ENCODE measurements around the gene ITPR2.
"Not testable (repeated sequence)": the region's sequence is repeated elsewhere in the genome, so short reads cannot be mapped to it uniquely, and the experiment has no call there.

Gene ITPR2

GRCh38 chr12:26700430-26700829 is 132.6 kb downstream of the ITPR2 start:
- DNase-seq = no peak
- in situ Hi-C loops (cut with HindIII; ENCODE audit: low pct_ligation_motif_present, low pct_unique_long_range_greater_than_20kb, low sequenced_read_pairs) = no loop called here

GRCh38 chr12:26699237-26699636 is 133.8 kb downstream of the ITPR2 start:
- in situ Hi-C loops (cut with HindIII; ENCODE audit: low pct_ligation_motif_present, low pct_unique_long_range_greater_than_20kb, low sequenced_read_pairs) = no loop called here
- DNase-seq = no peak

GRCh38 chr12:26698186-26698585 is 134.8 kb downstream of the ITPR2 start:
- in situ Hi-C loops (cut with HindIII; ENCODE audit: low pct_ligation_motif_present, low pct_unique_long_range_greater_than_20kb, low sequenced_read_pairs) = no loop called here

GRCh38 chr12:26697217-26697616 is 135.8 kb downstream of the ITPR2 start:
- in situ Hi-C loops (cut with HindIII; ENCODE audit: low pct_ligation_motif_present, low pct_unique_long_range_greater_than_20kb, low sequenced_read_pairs) = no loop called here
- no peak for DNase-seq

More at GRCh38 chr12:26698186-26698585, 134.8 kb downstream of the ITPR2 start:
- no peak for DNase-seq

GRCh38 chr12:26696613-26697092 is 136.3 kb downstream of the ITPR2 start:
- DNase-seq = no peak

GRCh38 chr12:26696048-26696612 is 136.9 kb downstream of the ITPR2 start:
- DNase-seq = no peak
- in situ Hi-C loops (cut with HindIII; ENCODE audit: low pct_ligation_motif_present, low pct_unique_long_range_greater_than_20kb, low sequenced_read_pairs) = no loop called here

More at GRCh38 chr12:26696613-26697092, 136.3 kb downstream of the ITPR2 start:
- in situ Hi-C loops (cut with HindIII; ENCODE audit: low pct_ligation_motif_present, low pct_unique_long_range_greater_than_20kb, low sequenced_read_pairs) = no loop called here

- DNase-seq = no peak
- in situ Hi-C loops (cut with HindIII; ENCODE audit: low pct_ligation_motif_present, low pct_unique_long_range_greater_than_20kb, low sequenced_read_pairs) = no loop called here
Observed at GRCh38 chr12:26694402-26694801, 138.6 kb downstream of the ITPR2 start.

- no peak for DNase-seq
- in situ Hi-C loops (cut with HindIII; ENCODE audit: low pct_ligation_motif_present, low pct_unique_long_range_greater_than_20kb, low sequenced_read_pairs) = no loop called here
Observed at GRCh38 chr12:26692407-26692806, 140.6 kb downstream of the ITPR2 start.

GRCh38 chr12:26691234-26691970 is 141.6 kb downstream of the ITPR2 start:
- peak; percentile 98 for DNase-seq
- in situ Hi-C loops (cut with HindIII; ENCODE audit: low pct_ligation_motif_present, low pct_unique_long_range_greater_than_20kb, low sequenced_read_pairs) = no loop called here

- in situ Hi-C loops (cut with HindIII; ENCODE audit: low pct_ligation_motif_present, low pct_unique_long_range_greater_than_20kb, low sequenced_read_pairs) = no loop called here
- no peak for DNase-seq
Observed at GRCh38 chr12:26690601-26691000, 142.4 kb downstream of the ITPR2 start.

GRCh38 chr12:26689281-26689841 is 143.6 kb downstream of the ITPR2 start:
- no peak for DNase-seq
- in situ Hi-C loops (cut with HindIII; ENCODE audit: low pct_ligation_motif_present, low pct_unique_long_range_greater_than_20kb, low sequenced_read_pairs) = no loop called here

- in situ Hi-C loops (cut with HindIII; ENCODE audit: low pct_ligation_motif_present, low pct_unique_long_range_greater_than_20kb, low sequenced_read_pairs) = no loop called here
- no peak for DNase-seq
Observed at GRCh38 chr12:26688344-26688904, 144.6 kb downstream of the ITPR2 start.

- in situ Hi-C loops (cut with HindIII; ENCODE audit: low pct_ligation_motif_present, low pct_unique_long_range_greater_than_20kb, low sequenced_read_pairs) = no loop called here
- DNase-seq = no peak
Observed at GRCh38 chr12:26686408-26686807, 146.6 kb downstream of the ITPR2 start.

GRCh38 chr12:26684101-26684500 is 148.9 kb downstream of the ITPR2 start:
- DNase-seq = no peak
- in situ Hi-C loops (cut with HindIII; ENCODE audit: low pct_ligation_motif_present, low pct_unique_long_range_greater_than_20kb, low sequenced_read_pairs) = no loop called here

- in situ Hi-C loops (cut with HindIII; ENCODE audit: low pct_ligation_motif_present, low pct_unique_long_range_greater_than_20kb, low sequenced_read_pairs) = no loop called here
Observed at GRCh38 chr12:26683443-26683842, 149.6 kb downstream of the ITPR2 start.

GRCh38 chr12:26680727-26681455 is 152.1 kb downstream of the ITPR2 start:
- in situ Hi-C loops (cut with HindIII; ENCODE audit: low pct_ligation_motif_present, low pct_unique_long_range_greater_than_20kb, low sequenced_read_pairs) = no loop called here
- no peak for DNase-seq

More at GRCh38 chr12:26683443-26683842, 149.6 kb downstream of the ITPR2 start:
- DNase-seq = no peak

- peak; percentile 13 for DNase-seq
- in situ Hi-C loops (cut with HindIII; ENCODE audit: low pct_ligation_motif_present, low pct_unique_long_range_greater_than_20kb, low sequenced_read_pairs) = no loop called here
Observed at GRCh38 chr12:26678697-26679660, 154.0 kb downstream of the ITPR2 start.

GRCh38 chr12:26671487-26671886 is 161.5 kb downstream of the ITPR2 start:
- DNase-seq; in situ Hi-C loops (cut with HindIII; ENCODE audit: low pct_ligation_motif_present, low pct_unique_long_range_greater_than_20kb, low sequenced_read_pairs): not testable (repeated sequence)

Measured in ACHN (cell line).